Measurements from ENCODE around the gene EDN2. TPM values are rescaled to one million over a fixed set of nuclear protein-coding genes. Genes with fewer than 3 reads are reported as not detected.

The EDN2 gene
- total RNA-seq, 1 experiment from 2014 or later, result 0.24 TPM

DNA sequence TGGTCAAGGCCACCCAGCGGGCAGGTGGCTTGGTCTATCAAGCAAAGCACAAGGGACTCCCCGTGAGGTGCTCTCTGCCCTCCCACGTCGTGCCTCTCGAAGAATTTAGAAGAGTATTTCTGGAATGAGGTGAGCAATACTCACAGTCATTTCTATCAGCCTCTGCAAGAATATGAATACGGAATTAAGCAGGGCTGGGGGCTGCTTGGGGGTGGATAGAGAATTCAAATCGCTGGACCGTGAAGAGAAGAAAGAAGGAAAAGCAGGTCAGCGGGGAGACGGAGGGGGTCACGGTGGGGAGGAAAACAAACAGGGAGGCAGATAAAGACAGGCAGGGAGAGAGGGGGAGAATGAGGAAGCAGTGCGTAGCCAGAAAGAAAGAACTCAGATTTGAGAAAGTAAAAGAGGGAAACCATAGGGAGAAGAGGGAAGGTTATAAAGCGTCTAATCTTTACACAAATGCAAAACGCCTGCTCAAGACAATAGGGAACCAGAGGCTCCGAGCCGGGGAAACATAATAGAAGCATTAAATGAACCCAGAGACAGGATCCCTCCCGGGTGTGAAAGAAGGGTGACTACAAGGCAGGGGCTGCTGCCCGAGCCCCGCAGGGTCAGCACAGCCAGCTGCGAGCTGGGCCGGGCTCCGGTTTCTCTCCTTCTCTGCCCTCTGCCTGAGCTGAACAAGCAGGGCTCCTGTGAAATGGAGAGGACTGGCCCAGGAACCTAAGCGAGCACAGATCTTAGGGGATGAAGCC, 2.1 kb upstream of the EDN2 start:
- no CpG with 5 or more reads among the region's 23 CpGs for WGBS (ENCODE audit: extremely low coverage, insufficient read length, low lambda C conversion rate)
- no peaks in the 10 kb centered on the region for H3K79me1 ChIP-seq (ENCODE audit: insufficient read depth, low read depth, low read length, poor library complexity, severe bottlenecking)
- no peak overlapping the region for H3T11ph ChIP-seq (ENCODE audit: low read length)
- no peak overlapping the region for H2BK12ac ChIP-seq (ENCODE audit: insufficient read length, low read depth, low read length)
- H4K20me1 ChIP-seq (ENCODE audit: control insufficient read depth, insufficient read depth, insufficient read length), result no peaks in the 10 kb centered on the region
- Mint-ChIP-seq H3K36me3 (ENCODE audit: insufficient read depth in 1 of 3, low read depth in 3 of 3) (peaks cover 0 to 2% (median 2%) of the 10 kb centered on the region in 3 experiments; a peak in 1 of 7 replicates), H3K9me3 (peaks cover 0 to 3% of the 10 kb centered on the region in 2 experiments; a peak in 4 of 5 replicates), H3K27me3 (ENCODE audit: low read depth) (peaks cover 13% of the 10 kb centered on the region), H3K27ac (peak overlapping the region; percentile 1 to 93 (median 37); a peak in 5 of 7 replicates), H3K4me1 (peaks cover 42 to 57% of the 10 kb centered on the region in 2 experiments), H3K4me3 (peak overlapping the region; percentile 14 to 63; a peak in 4 of 5 replicates)
- 0 out of 2 replicates have a peak overlapping the region, but pooled peaks have one; percentile 53 for H3K14ac ChIP-seq (ENCODE audit: insufficient read depth, low read length)
- H2AFZ ChIP-seq (ENCODE audit: low read length), result no peak overlapping the region
- no peak overlapping the region for H3K23ac ChIP-seq (ENCODE audit: insufficient read length, low read depth, low read length)
- no peak overlapping the region for H2BK5ac ChIP-seq (ENCODE audit: insufficient read length, low read length)
- no peak overlapping the region for H2BK20ac ChIP-seq (ENCODE audit: low read depth, low read length, poor library complexity, severe bottlenecking)
- peak overlapping the region; percentile 27 for H3K18ac ChIP-seq (ENCODE audit: insufficient read length, low read depth, low read length)
- no peak overlapping the region for H4K91ac ChIP-seq (ENCODE audit: insufficient read length, low read depth, low read length)
- no peak overlapping the region for H3K9ac ChIP-seq (ENCODE audit: extremely low read depth, insufficient read length, low read length)
- no peak overlapping the region for H4K8ac ChIP-seq (replicated peaks; ENCODE audit: insufficient read length, low read depth, low read length)
- no peaks in the 10 kb centered on the region for H3K23me2 ChIP-seq (ENCODE audit: insufficient read length, low read depth, low read length, poor library complexity, severe bottlenecking)
- H3K4me2 ChIP-seq (ENCODE audit: insufficient read depth, insufficient read length, low read length), result peak overlapping the region; percentile 11
- H4K5ac ChIP-seq (ENCODE audit: insufficient read length, low read depth, low read length), result no peak overlapping the region
- no peak overlapping the region for H2AK5ac ChIP-seq (ENCODE audit: insufficient read length, low read length)
- no peak overlapping the region for H2BK15ac ChIP-seq (ENCODE audit: low read depth, low read length)
- no peaks in the 10 kb centered on the region for H3K27me3 ChIP-seq (ENCODE audit: insufficient read depth, low read length)
- peak; percentile 59 for DNase-seq
- H3K79me2 ChIP-seq (ENCODE audit: insufficient read depth, low read length), result no peaks in the 10 kb centered on the region
- no peak overlapping the region for H2BK120ac ChIP-seq (ENCODE audit: low read depth, low read length, poor library complexity, severe bottlenecking)
- no peak overlapping the region for H3K27ac ChIP-seq (ENCODE audit: insufficient read length, low read depth, low read length)
- H3K4ac ChIP-seq (ENCODE audit: low read depth, low read length), result no peak overlapping the region
- H3K4me1 ChIP-seq (ENCODE audit: insufficient read depth, low read length), result no peaks in the 10 kb centered on the region; the same call in 1 of the 2 replicates
- H3K56ac ChIP-seq (ENCODE audit: insufficient read length, low read depth, low read length), result no peak overlapping the region
- TF ChIP-seq, protein P1, sequence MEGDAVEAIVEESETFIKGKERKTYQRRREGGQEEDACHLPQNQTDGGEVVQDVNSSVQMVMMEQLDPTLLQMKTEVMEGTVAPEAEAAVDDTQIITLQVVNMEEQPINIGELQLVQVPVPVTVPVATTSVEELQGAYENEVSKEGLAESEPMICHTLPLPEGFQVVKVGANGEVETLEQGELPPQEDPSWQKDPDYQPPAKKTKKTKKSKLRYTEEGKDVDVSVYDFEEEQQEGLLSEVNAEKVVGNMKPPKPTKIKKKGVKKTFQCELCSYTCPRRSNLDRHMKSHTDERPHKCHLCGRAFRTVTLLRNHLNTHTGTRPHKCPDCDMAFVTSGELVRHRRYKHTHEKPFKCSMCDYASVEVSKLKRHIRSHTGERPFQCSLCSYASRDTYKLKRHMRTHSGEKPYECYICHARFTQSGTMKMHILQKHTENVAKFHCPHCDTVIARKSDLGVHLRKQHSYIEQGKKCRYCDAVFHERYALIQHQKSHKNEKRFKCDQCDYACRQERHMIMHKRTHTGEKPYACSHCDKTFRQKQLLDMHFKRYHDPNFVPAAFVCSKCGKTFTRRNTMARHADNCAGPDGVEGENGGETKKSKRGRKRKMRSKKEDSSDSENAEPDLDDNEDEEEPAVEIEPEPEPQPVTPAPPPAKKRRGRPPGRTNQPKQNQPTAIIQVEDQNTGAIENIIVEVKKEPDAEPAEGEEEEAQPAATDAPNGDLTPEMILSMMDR (conservative IDR thresholded peaks at IDR 0.05), result no peak
- no peaks in the 10 kb centered on the region for H3K9me3 ChIP-seq (ENCODE audit: control insufficient read depth, low read depth, low read length)

All from H9 (cell line).